GM12875 (cell line): ENCODE data around the gene RBM38.
A peak's percentile ranks its signal among the peaks of the same experiment; 100 is the strongest.

ENCODE experiments used
- H3K4me3 ChIP-seq: one replicate; pipeline ENCODE4 v1.5.1; 2011; ENCODE audit warnings: low read depth, low read length, control low read depth
- CTCF ChIP-seq: IDR thresholded peaks from 2 replicates; pipeline ENCODE4 v1.5.1; 2011; ENCODE audit warnings: low read depth, mild to moderate bottlenecking, control low read depth, inconsistent platforms, low read length, moderate library complexity, borderline replicate concordance; ENCODE audit not compliant: insufficient read depth

RBM38 gene

GRCh38 chr20:57398231-57398821 is 7.1 kb downstream of the RBM38 start:
- H3K4me3 ChIP-seq: peak overlapping the region; percentile 39

GRCh38 chr20:57398901-57399535 is 7.8 kb downstream of the RBM38 start:
- peak overlapping the region; percentile 39 for H3K4me3 ChIP-seq
- TF ChIP-seq CTCF: no peak

More at GRCh38 chr20:57398231-57398821, 7.1 kb downstream of the RBM38 start:
- TF ChIP-seq CTCF: no peak

- H3K4me3 ChIP-seq: peak overlapping the region; percentile 39
- TF ChIP-seq CTCF: no peak
Measured at GRCh38 chr20:57399587-57400155, 8.5 kb downstream of the RBM38 start.

- peak; percentile 68 for TF ChIP-seq CTCF
- H3K4me3 ChIP-seq: peak overlapping the region; percentile 39
Measured at GRCh38 chr20:57400231-57400701, 9.1 kb downstream of the RBM38 start.

GRCh38 chr20:57400821-57401564 is 9.8 kb downstream of the RBM38 start:
- H3K4me3 ChIP-seq: peak overlapping the region; percentile 28
- no peak for TF ChIP-seq CTCF

GRCh38 chr20:57401565-57401918 is 10.3 kb downstream of the RBM38 start:
- H3K4me3 ChIP-seq: no peak overlapping the region
- no peak for TF ChIP-seq CTCF
